ENCODE data around the gene HIRA. TPM values are rescaled to one million over a fixed set of nuclear protein-coding genes. Genes with fewer than 3 reads are reported as not detected.
A peak's percentile ranks its signal among the peaks of the same experiment; 100 is the strongest.

HIRA gene
- total and polyA plus RNA-seq, 9 of the 15 experiments (the other 6 are each of a cell fraction or from before 2014, with no cell fraction given), result 0.96 to 132 (median 58.4) TPM

GRCh38 chr22:19463491-19464469, 32.2 kb upstream of the HIRA start (continued):
- TF ChIP-seq HDAC6 (IDR thresholded peaks at IDR 0.05; ENCODE audit: low read depth, low read length), result 0 out of 2 replicates have a peak, but pooled peaks have one; percentile 53
- TF ChIP-seq ARNT (IDR thresholded peaks at IDR 0.05), result no peak
- TF ChIP-seq CREBBP (IDR thresholded peaks at IDR 0.05; ENCODE audit: low read depth, low read length), result no peak
- TF ChIP-seq JUND (IDR thresholded peaks at IDR 0.05; ENCODE audit: borderline replicate concordance, low read depth, low read length), result peak; percentile 87
- peak; percentile 88; the same call in 2 of the 3 replicates for TF ChIP-seq JUND (tag; IDR thresholded peaks at IDR 0.05; ENCODE audit: borderline replicate concordance, low read depth, low read length)
- no peak for TF ChIP-seq ZNF408 (CRISPR knock-in tag; IDR thresholded peaks at IDR 0.05; ENCODE audit: low read depth)
- no peak for TF ChIP-seq HMGXB4 (CRISPR knock-in tag; IDR thresholded peaks at IDR 0.05)
- no peak for TF ChIP-seq ASH1L (IDR thresholded peaks at IDR 0.05; ENCODE audit: borderline replicate concordance, low read depth, partially characterized antibody)
- peak; percentile 39; the same call in 1 of the 2 replicates for TF ChIP-seq SUPT5H (IDR thresholded peaks at IDR 0.05)
- peak; percentile 63; the same call in 1 of the 2 replicates for TF ChIP-seq TFAP4 (CRISPR knock-in tag; IDR thresholded peaks at IDR 0.05; ENCODE audit: borderline replicate concordance)
- TF ChIP-seq SMARCE1 (IDR thresholded peaks at IDR 0.05), result peak; percentile 57; the same call in 1 of the 2 replicates
- no peak for TF ChIP-seq BCL6 (CRISPR knock-in tag; IDR thresholded peaks at IDR 0.05)
- no peak for TF ChIP-seq HNRNPL (IDR thresholded peaks at IDR 0.05; ENCODE audit: low read depth, low read length)
- TF ChIP-seq C11orf30 (IDR thresholded peaks at IDR 0.05; ENCODE audit: low read depth), result no peak
- TF ChIP-seq HEY1 (CRISPR knock-in tag; IDR thresholded peaks at IDR 0.05; ENCODE audit: borderline replicate concordance), result peak; percentile 84
- no peak for TF ChIP-seq ZBTB17 (CRISPR knock-in tag; IDR thresholded peaks at IDR 0.05)
- no peak for TF ChIP-seq TEAD2 (tag; IDR thresholded peaks at IDR 0.05)
- peak; percentile 65; the same call in 1 of the 2 replicates for TF ChIP-seq GTF2E2 (tag; IDR thresholded peaks at IDR 0.05)
- no peak for TF ChIP-seq HNRNPH1 (optimal IDR thresholded peaks at IDR 0.05; ENCODE audit: low read depth, low read length)
- 0 out of 2 replicates have a peak, but pooled peaks have one; percentile 46 for TF ChIP-seq JUN (IDR thresholded peaks at IDR 0.05; ENCODE audit: borderline replicate concordance, low read depth, low read length)
- no peak for TF ChIP-seq JUN (CRISPR knock-in tag; IDR thresholded peaks at IDR 0.05; ENCODE audit: borderline replicate concordance)
- TF ChIP-seq FOSL1 (tag; conservative IDR thresholded peaks at IDR 0.05), result peak; percentile 100
- TF ChIP-seq NR3C1 (CRISPR knock-in tag; IDR thresholded peaks at IDR 0.05), result no peak
- TF ChIP-seq ELK3 (CRISPR knock-in tag; IDR thresholded peaks at IDR 0.05), result no peak
